Measurements from ENCODE around the gene C16orf74.

- TF ChIP-seq CTCF (IDR thresholded peaks at IDR 0.05) (no peak), POLR2A (IDR thresholded peaks at IDR 0.05) (no peak)
Observed at GRCh38 chr16:85674418-85674755, 76.5 kb downstream of the C16orf74 start.

Data from Peyer's patch (tissue), 4 donors.